Stimulated activated CD8-positive, alpha-beta memory T cell treated with anti-CD3 and anti-CD28 coated beads, Interleukin-2, amount 100 ng/mL, for 48 hours (primary cell): ENCODE data around the gene TRIM7.
"Not testable (repeated sequence)": the region's sequence is repeated elsewhere in the genome, so short reads cannot be mapped to it uniquely, and the experiment has no call there.

Experiments used
- DNase-seq, 2 donors: peaks; one replicate each; pipeline ENCODE4 v3.0.0-alpha.2; 2020; ENCODE audit warnings: low read depth in 2 of 2

The TRIM7 gene

DNA sequence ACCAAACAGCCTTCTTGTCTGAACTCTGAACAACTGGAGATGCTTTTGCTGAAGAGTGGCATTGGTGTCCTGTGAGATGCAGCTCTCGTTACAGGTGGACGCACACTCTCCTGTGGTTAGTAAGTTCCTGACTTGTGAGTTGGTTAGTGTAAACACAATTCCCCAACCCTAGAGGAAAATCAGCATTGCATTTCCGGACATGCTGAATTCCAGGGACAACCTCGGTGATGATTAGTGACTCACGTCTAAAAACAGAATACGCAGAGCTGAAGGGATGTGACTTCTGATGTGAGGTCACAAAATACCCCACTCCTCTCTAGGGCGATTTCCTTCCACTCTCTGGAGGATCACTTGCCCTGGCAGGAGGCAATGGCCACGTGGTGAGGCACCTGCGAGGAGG, 52.6 kb downstream of the TRIM7 start:
- DNase-seq, result no peak

DNA sequence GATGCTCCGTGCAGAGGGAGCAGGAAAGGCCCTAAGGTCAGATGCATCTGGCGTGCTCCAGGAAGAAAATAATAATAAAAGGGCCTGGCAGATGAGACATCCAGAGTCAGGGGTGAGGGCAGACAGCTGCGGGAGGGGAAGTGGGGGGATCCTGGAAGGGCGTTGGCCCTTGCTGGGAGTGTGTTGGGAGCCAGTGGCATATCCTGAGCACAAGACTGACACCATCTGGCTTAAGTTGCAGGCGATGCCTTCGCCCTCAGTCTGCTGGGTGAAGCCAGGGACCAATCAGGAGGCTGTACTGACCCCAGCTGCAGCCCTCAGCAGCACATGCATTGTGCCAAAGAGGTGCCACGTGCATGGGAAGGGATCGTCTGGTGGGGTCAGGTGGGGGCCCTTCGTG, 53.9 kb downstream of the TRIM7 start:
- no peak for DNase-seq

DNA sequence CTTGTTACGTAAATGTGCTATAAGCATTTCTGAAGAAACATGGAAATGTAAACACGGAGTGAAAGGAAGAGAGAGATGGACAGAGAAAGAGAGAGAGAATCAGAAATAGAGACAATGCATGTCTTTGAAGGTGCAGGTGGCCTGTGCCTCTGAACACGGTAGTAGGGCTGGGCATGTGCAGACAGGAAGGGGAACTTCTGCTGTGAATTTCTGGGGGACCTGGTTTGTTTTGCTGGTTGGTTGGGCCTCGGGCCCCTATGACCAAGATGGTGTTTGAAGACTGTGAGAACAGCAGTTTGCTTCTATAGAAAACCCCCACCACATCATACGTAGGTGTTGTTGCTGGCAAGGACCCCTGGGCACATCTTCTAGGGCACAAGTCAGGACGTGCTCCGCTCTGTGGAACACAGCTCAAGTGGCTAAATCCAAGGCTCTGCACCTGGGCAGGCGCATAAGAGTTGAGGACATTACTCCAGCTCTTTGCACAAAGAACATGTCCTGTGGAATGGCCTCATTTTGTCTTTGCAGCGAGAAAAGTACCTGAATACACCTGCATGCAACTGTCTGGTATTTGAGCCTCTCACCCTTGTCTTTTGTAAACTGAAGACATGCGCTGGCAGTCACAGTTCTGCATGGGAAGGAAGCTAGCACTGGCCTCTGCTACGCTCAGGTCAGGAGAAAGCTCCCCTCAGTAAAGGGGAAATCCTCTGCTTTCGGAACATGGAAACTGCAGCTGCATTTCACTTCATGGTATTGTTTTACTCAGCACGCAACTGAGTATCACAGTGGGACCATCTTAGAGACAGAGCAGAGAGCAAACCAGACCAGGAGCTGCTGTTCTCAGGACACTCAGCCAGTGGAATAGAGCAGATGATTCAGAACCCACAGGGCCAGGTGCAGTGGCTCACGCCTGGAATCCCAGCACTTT, 54.9 kb downstream of the TRIM7 start:
- no peak for DNase-seq

DNA sequence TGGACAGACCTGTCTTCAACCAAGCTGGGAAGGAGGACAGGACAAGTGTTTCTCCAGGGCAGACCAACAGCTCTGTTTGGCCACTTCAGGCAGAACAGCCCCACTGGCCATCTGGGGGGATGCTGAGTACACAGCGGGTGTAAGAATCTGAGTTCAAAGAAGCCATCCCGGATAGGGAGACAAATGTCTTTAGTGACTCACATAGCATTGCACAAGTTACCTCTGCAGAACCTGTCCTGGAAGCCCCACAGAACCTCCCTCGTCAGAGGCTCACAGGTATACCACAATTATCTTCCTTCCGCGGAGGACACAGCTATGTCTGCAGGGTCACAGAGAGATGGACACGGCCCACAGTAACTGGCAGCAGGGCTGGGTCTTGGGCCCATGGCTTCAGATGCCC, 55.6 kb downstream of the TRIM7 start:
- no peak for DNase-seq

DNA sequence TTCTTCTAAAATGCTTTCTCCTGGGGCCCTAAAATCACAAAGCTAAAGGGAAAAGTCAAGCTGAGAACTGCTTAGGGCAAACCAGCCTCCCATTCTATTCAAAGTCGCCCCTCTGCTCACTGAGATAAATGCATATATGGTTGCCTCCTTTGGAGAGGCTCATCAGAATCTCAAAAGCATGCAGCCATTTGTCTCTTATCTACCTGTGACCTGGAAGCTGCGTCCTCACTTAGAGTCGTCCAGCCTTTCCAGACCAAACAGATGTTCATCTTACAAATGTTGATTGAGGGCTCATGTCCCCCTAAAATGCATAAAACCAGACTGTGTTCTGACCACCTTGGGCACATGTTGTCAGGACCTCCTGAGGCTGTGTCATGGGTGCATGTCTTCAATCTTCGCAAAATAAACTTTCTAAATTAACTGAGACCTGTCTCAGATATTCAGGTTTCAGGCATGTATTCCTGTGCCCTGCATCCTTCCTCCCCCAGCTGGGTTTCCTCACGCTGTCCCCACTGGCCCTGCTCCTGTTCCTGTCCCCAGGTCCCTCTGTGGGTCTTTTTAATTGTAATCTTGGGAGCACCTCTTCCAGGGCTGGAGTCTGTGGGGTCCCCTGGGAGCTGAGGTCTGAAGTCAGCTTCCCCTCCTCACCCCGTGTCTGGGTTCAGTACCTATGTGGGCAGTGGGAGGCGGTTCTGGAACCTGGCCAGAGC, 57.9 kb downstream of the TRIM7 start, which contains the start of gene OR2V2:
Gene OR2V2 (plus strand): TSS at position 660 of the 710 bp plus-strand sequence. CDS start 7,357 bp downstream, outside the sequence.
- not testable (repeated sequence) for DNase-seq

DNA sequence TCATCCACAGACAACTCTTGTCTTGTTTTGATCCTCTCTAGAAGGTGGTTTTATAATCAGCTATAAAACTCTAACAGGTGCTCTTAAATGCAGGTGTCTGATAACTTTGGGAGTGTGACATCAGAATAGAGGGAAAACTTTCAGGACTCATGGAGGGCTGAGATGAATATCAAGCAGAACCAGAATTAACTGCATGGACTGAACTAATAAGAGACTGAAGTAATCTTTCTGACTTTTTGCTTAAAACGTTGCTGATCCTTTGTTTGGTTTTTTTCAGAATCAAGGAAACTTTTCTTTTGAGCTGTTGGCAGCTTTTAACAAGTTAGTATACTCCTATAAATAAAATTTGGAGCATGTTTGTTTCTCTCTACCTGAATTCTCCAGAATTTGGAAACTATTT, 59.9 kb downstream of the TRIM7 start:
- DNase-seq, result no peak
